ENCODE data around the gene CEP55. TPM values are rescaled to one million over a fixed set of nuclear protein-coding genes. Genes with fewer than 3 reads are reported as not detected.
A peak's percentile ranks its signal among the peaks of the same experiment; 100 is the strongest.

The CEP55 gene
- total RNA-seq, 2 experiments from 2014 or later = 88.0 to 91.3 TPM

DNA sequence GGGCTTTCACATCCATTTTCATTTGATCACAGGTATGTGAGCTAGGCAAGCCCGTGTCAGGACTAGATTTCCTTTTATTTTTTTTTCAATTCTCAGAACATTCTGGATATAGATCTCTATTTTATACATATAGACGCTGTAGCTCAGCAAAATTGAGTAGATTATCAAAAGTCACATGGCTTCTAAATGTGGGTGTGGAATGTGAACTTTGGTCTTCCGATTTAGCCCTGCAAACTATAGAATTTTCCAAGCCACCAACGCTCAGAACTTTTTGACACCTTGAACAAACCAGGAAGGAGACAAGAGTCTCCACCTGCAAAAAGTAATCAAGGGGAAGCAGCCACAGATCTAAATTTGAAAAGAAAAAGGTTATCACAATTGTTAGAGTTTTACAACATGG, 54.2 kb downstream of the CEP55 start:
- no peak for DNase-seq
- H3K9me3 Mint-ChIP-seq = no peaks in the 10 kb centered on the region
- H3K27me3 Mint-ChIP-seq = peaks cover 5% of the 10 kb centered on the region
- H3K36me3 Mint-ChIP-seq = no peaks in the 10 kb centered on the region
- ChIA-PET POLR2A (no interaction called here), CTCF (interaction anchor here (0.7 kb wide), 1 partner anchor 1095 kb away, joined by 6 read pairs; no protein-coding TSS in a partner anchor)
- intact Hi-C loops (cut with micrococcal nuclease) = loop anchor here (5.0 kb wide), 1 partner anchor 132 kb away; no protein-coding TSS in a partner anchor
- H3K4me3 Mint-ChIP-seq = no peak overlapping the region
- H3K27ac Mint-ChIP-seq = no peak overlapping the region
- no peaks in the 10 kb centered on the region for H3K4me1 Mint-ChIP-seq (ENCODE audit: low read depth)

DNA sequence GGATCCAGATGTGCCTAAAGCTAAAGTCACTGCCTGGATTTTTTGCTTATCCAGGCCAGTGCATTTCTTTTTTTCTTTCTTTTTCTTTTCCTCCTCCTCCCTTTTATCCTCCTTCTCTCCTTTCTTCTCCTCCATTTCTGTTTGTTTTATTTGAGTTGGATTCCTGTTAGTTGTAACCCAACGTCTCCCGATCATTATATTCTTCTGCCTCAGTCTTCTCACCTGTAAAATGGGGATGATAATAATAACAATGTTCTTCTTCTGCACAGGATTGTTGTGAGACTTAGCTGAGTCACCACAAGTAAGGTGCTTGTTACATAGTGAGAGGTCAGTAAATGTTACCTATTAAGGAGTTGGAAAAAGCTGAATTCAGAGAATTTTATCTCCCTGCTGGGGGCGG, 56.4 kb downstream of the CEP55 start:
- Mint-ChIP-seq H3K4me1 (ENCODE audit: low read depth) (no peaks in the 10 kb centered on the region), H3K27me3 (peaks cover 4% of the 10 kb centered on the region), H3K36me3 (no peaks in the 10 kb centered on the region), H3K27ac (no peak overlapping the region), H3K4me3 (no peak overlapping the region), H3K9me3 (no peaks in the 10 kb centered on the region)
- ChIA-PET CTCF (no interaction called here), POLR2A (no interaction called here)
- intact Hi-C loops (cut with micrococcal nuclease) = loop anchor here (5.0 kb wide), 1 partner anchor 130 kb away; no protein-coding TSS in a partner anchor
- no peak for DNase-seq

GRCh38 chr10:93553482-93554315, 57.3 kb downstream of the CEP55 start:
- CTCF ChIA-PET = interaction anchor here (1.0 to 1.7 kb wide), 5 partner anchors 11 to 305 kb away, joined by 4 to 17 read pairs (median 4); no protein-coding TSS in a partner anchor
- H3K27me3 Mint-ChIP-seq = peaks cover 2% of the 10 kb centered on the region
- intact Hi-C loops (cut with micrococcal nuclease) = loop anchor here (1.0 to 5.0 kb wide), 3 partner anchors 129 to 305 kb away; no protein-coding TSS in a partner anchor
- H3K4me1 Mint-ChIP-seq (ENCODE audit: low read depth) = no peaks in the 10 kb centered on the region
- no peaks in the 10 kb centered on the region for H3K9me3 Mint-ChIP-seq
- no peak for DNase-seq
- H3K4me3 Mint-ChIP-seq = no peak overlapping the region
- POLR2A ChIA-PET = no interaction called here
- no peak overlapping the region for H3K27ac Mint-ChIP-seq
- H3K36me3 Mint-ChIP-seq = no peaks in the 10 kb centered on the region

GRCh38 chr10:93554316-93554663, 57.9 kb downstream of the CEP55 start:
- ChIA-PET CTCF (interaction anchor here (0.7 to 1.7 kb wide), 10 partner anchors 12 to 305 kb away, joined by 3 to 17 read pairs (median 4); no protein-coding TSS in a partner anchor), POLR2A (no interaction called here)
- Mint-ChIP-seq H3K27me3 (peaks cover 2% of the 10 kb centered on the region), H3K4me3 (no peak overlapping the region), H3K9me3 (no peaks in the 10 kb centered on the region), H3K4me1 (ENCODE audit: low read depth) (no peaks in the 10 kb centered on the region), H3K27ac (no peak overlapping the region), H3K36me3 (no peaks in the 10 kb centered on the region)
- intact Hi-C loops (cut with micrococcal nuclease) = loop anchor here (1.0 to 5.0 kb wide), 3 partner anchors 128 to 305 kb away; no protein-coding TSS in a partner anchor
- no peak for DNase-seq

DNA sequence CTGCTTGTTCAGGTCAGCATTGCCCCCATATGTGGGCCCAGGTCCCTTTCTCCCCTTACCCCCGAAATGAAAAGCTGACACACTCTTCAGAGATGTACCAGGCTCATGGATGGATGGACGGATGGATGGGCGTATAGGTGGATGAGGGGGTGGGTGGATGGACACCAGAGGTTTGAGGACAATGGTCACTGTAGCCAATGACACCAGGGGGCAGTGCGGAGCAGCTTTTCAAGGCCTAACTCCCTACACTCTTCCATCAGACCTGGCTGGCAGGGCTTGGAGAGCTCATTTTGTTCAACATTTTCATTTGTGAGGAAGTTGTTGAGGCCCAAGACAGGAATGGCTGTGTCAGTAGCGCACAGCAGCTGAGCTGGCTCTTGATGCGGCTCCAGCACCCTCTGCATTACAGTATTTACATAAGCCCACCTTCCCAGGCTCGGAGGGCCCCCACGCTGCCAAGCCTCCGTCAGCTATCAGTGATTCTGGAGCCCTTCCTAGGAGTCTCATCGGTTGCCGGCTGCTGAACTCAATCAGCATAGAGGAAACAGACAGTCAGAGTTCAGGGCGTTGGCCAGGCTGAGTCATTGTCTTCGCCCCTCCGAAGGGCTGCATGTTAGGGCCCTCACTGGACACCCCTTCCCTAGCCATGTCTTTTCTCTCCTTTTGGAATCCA, 58.5 kb downstream of the CEP55 start:
- Mint-ChIP-seq H3K27ac (no peak overlapping the region), H3K9me3 (no peaks in the 10 kb centered on the region), H3K4me1 (ENCODE audit: low read depth) (no peaks in the 10 kb centered on the region), H3K27me3 (peaks cover 2% of the 10 kb centered on the region), H3K4me3 (no peak overlapping the region), H3K36me3 (no peaks in the 10 kb centered on the region)
- CTCF ChIA-PET = interaction anchor here (0.7 to 1.7 kb wide), 12 partner anchors 9 to 304 kb away, joined by 3 to 17 read pairs (median 4); no protein-coding TSS in a partner anchor
- peak; percentile 66 for DNase-seq
- intact Hi-C loops (cut with micrococcal nuclease) = loop anchor here (1.0 to 5.0 kb wide), 3 partner anchors 127 to 304 kb away; no protein-coding TSS in a partner anchor
- POLR2A ChIA-PET = no interaction called here

- Mint-ChIP-seq H3K27ac (no peak overlapping the region), H3K36me3 (no peaks in the 10 kb centered on the region), H3K9me3 (no peaks in the 10 kb centered on the region), H3K27me3 (peaks cover 3% of the 10 kb centered on the region), H3K4me3 (no peak overlapping the region), H3K4me1 (ENCODE audit: low read depth) (no peaks in the 10 kb centered on the region)
- no peak for DNase-seq
- intact Hi-C loops (cut with micrococcal nuclease) = no loop called here
- CTCF ChIA-PET = interaction anchor here (0.6 kb wide), 1 partner anchor 54 kb away, joined by 4 read pairs; no protein-coding TSS in a partner anchor
- POLR2A ChIA-PET = no interaction called here
These were observed 63.1 kb downstream of the CEP55 start for GRCh38 chr10:93559490-93559889.

- DNase-seq = no peak
- intact Hi-C loops (cut with micrococcal nuclease) = no loop called here
- no peaks in the 10 kb centered on the region for H3K36me3 Mint-ChIP-seq
- H3K27ac Mint-ChIP-seq = no peak overlapping the region
- H3K27me3 Mint-ChIP-seq = peaks cover 4% of the 10 kb centered on the region
- H3K9me3 Mint-ChIP-seq = no peaks in the 10 kb centered on the region
- H3K4me3 Mint-ChIP-seq = no peak overlapping the region
- POLR2A ChIA-PET = no interaction called here
- CTCF ChIA-PET = no interaction called here
- no peaks in the 10 kb centered on the region for H3K4me1 Mint-ChIP-seq (ENCODE audit: low read depth)
These were observed 64.1 kb downstream of the CEP55 start for GRCh38 chr10:93560541-93560940.

GRCh38 chr10:93565446-93565845, 69.0 kb downstream of the CEP55 start:
- peaks cover 34% of the 10 kb centered on the region for H3K27me3 Mint-ChIP-seq
- intact Hi-C loops (cut with micrococcal nuclease) = no loop called here

DNA sequence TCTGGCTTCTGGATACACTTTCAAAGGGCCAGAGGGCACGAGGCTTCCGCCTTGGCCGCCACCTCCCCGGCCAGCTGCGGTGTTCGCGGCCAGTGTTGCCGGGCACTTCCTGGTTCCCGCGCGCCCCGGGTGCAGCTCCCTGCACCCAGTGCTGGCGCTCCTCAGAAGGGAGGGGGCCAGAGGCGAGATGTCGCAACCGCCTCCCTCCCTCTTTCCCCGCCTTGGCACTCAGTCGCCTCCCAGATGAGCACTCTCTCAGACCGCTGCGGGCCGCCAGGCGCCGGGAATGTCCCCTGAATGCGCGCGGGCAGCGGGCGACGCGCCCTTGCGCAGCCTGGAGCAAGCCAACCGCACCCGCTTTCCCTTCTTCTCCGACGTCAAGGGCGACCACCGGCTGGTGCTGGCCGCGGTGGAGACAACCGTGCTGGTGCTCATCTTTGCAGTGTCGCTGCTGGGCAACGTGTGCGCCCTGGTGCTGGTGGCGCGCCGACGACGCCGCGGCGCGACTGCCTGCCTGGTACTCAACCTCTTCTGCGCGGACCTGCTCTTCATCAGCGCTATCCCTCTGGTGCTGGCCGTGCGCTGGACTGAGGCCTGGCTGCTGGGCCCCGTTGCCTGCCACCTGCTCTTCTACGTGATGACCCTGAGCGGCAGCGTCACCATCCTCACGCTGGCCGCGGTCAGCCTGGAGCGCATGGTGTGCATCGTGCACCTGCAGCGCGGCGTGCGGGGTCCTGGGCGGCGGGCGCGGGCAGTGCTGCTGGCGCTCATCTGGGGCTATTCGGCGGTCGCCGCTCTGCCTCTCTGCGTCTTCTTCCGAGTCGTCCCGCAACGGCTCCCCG, 70.2 kb downstream of the CEP55 start, which contains the start of gene FFAR4:
Gene FFAR4, plus strand, starts transcription at position 231 of the 842 bp plus-strand sequence. Its CDS starts 56 bp downstream, at position 287.
- CTCF ChIA-PET = no interaction called here
- peaks cover 39% of the 10 kb centered on the region for H3K27me3 Mint-ChIP-seq
- POLR2A ChIA-PET = no interaction called here
- no peaks in the 10 kb centered on the region for H3K9me3 Mint-ChIP-seq
- no peak for DNase-seq
- H3K27ac Mint-ChIP-seq = no peak within 1 kb of the TSS
- peaks cover 2% of the 10 kb centered on the region for H3K4me1 Mint-ChIP-seq (ENCODE audit: low read depth)
- no peaks in the 10 kb centered on the region for H3K36me3 Mint-ChIP-seq
- intact Hi-C loops (cut with micrococcal nuclease) = no loop called here
- no peak within 1 kb of the TSS for H3K4me3 Mint-ChIP-seq

More at GRCh38 chr10:93565446-93565845, 69.0 kb downstream of the CEP55 start:
- no peak overlapping the region for H3K4me3 Mint-ChIP-seq
- H3K9me3 Mint-ChIP-seq = no peaks in the 10 kb centered on the region
- H3K36me3 Mint-ChIP-seq = no peaks in the 10 kb centered on the region
- ChIA-PET CTCF (no interaction called here), POLR2A (no interaction called here)
- no peak for DNase-seq
- no peak overlapping the region for H3K27ac Mint-ChIP-seq
- H3K4me1 Mint-ChIP-seq (ENCODE audit: low read depth) = peaks cover 2% of the 10 kb centered on the region

DNA sequence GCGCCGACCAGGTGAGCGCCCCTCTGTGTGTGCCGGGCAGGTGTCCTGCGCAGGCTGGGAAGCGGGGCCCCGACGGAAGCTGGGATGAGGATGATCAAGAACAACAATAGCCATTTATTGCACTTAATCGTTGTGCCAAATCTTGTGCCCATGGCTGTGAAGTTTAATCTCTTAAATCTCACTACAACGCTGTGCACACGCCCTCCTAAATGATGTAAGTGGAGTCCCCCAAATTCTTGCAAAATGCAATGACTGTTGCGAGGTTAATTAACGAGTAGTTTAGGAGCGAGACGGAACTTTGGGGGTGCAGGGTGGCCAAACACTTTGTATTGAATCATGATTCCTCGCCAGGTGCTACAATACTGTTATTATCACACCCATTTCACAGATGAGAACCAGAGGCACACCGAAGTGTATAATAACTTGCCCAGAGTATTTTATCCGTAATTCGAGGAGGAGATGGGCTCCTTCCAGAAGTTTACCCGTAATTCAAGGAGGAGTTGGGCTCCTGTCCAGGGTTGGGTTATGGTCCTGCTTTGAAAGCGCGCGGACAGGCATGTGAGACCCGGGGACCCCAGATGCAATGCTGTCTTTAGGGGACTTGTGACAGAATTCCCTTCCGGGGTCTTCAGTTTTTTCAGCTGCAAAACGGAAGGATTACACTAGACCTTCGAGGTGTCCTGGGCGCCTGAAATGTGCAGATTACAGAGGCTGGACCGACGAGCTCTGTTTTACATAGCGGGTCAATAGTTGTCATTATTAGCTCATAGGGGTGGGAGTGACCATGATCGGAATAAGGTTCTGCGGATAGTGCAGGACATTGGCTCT, 71.1 kb downstream of the CEP55 start:
- no peaks in the 10 kb centered on the region for H3K9me3 Mint-ChIP-seq
- ChIA-PET POLR2A (no interaction called here), CTCF (no interaction called here)
- no peaks in the 10 kb centered on the region for H3K36me3 Mint-ChIP-seq
- no peak overlapping the region for H3K4me3 Mint-ChIP-seq
- peaks cover 2% of the 10 kb centered on the region for H3K4me1 Mint-ChIP-seq (ENCODE audit: low read depth)
- DNase-seq = no peak
- intact Hi-C loops (cut with micrococcal nuclease) = no loop called here
- H3K27ac Mint-ChIP-seq = no peak overlapping the region
- H3K27me3 Mint-ChIP-seq = peaks cover 39% of the 10 kb centered on the region

GRCh38 chr10:93568105-93568390, 71.6 kb downstream of the CEP55 start:
- ChIA-PET POLR2A (no interaction called here), CTCF (no interaction called here)
- Mint-ChIP-seq H3K36me3 (no peaks in the 10 kb centered on the region), H3K9me3 (no peaks in the 10 kb centered on the region), H3K4me1 (ENCODE audit: low read depth) (peaks cover 2% of the 10 kb centered on the region), H3K27ac (no peak overlapping the region), H3K27me3 (peaks cover 39% of the 10 kb centered on the region), H3K4me3 (no peak overlapping the region)
- intact Hi-C loops (cut with micrococcal nuclease) = no loop called here
- DNase-seq = no peak

Data from activated CD4-positive, alpha-beta memory T cell treated with anti-CD3 and anti-CD28 coated beads for 36 hours (primary cell).